HAP-1 (cell line): Measurements from ENCODE around the gene KLK8.
A peak's percentile ranks its signal among the peaks of the same experiment; 100 is the strongest.
"Not testable (repeated sequence)": the region's sequence is repeated elsewhere in the genome, so short reads cannot be mapped to it uniquely, and the experiment has no call there.

Experiments
- DNase-seq, 2 experiments: peaks; one replicate each; pipeline ENCODE4 v3.0.0-alpha.2; 2016 to 2020; ENCODE audit warnings: low spot score in 2 of 2
- H3K27me3 ChIP-seq: fragments of 250-450 bp; sonication (Bioruptor Pico); 2 replicates; pipeline ENCODE4 v1.5.1; 2020; ENCODE audit warnings: low read depth, mild to moderate bottlenecking, moderate library complexity
- H3K36me3 ChIP-seq: fragments of 250-450 bp; sonication (Bioruptor Pico); replicated peaks from 2 replicates; pipeline ENCODE4 v1.5.1; 2020; ENCODE audit warnings: mild to moderate bottlenecking
- H3K4me1 ChIP-seq: fragments of 250-450 bp; sonication (Bioruptor Pico); 2 replicates; pipeline ENCODE4 v1.5.1; 2020; ENCODE audit warnings: mild to moderate bottlenecking
- H3K4me3 ChIP-seq: fragments of 250-450 bp; sonication (Bioruptor Pico); 2 replicates; pipeline ENCODE4 v1.5.1; 2020; ENCODE audit warnings: mild to moderate bottlenecking, moderate library complexity
- H3K9me3 ChIP-seq: fragments of 250-450 bp; sonication (Bioruptor Pico); 2 replicates; pipeline ENCODE4 v1.5.1; 2020; ENCODE audit warnings: mild to moderate bottlenecking, moderate library complexity
- in situ Hi-C: fragments of 300-500 bp; cut with MboI; formaldehyde crosslinking; loops from 3 replicates; pipeline ENCODE4 v1.14.3; 2020; ENCODE audit warnings: low sequenced_read_pairs, inconsistent platforms, mixed read lengths

KLK8 gene

GRCh38 chr19:50992666-50993035, 8.8 kb downstream of the KLK8 start:
- H3K36me3 ChIP-seq, result no peaks in the 10 kb centered on the region
- no peaks in the 10 kb centered on the region; the same call in 1 of the 2 replicates for H3K9me3 ChIP-seq
- no peaks in the 10 kb centered on the region for H3K4me1 ChIP-seq
- in situ Hi-C loops, result no loop called here
- no peaks in the 10 kb centered on the region for H3K27me3 ChIP-seq
- no peak for DNase-seq
- H3K4me3 ChIP-seq, result no peak overlapping the region

DNA sequence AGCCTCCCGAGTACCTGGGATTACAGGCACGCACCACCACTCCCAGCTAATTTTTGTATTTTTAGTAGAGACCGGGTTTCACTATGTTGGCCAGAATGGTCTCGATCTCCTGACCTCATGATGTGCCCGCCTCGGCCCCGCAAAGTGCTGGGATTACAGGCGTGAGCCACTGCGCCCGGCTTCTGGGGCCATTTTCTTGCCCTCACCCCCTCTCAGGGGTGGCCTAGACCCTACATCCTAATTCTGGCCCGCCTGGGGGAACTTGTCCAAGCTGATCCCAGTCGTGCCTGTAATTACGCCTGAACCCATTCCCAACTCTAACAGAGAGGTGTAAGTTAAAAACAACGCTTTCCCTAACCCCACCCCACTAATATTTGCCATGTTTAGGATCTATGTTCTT, 17.0 kb downstream of the KLK8 start:
- H3K27me3 ChIP-seq, H3K36me3 ChIP-seq, H3K9me3 ChIP-seq, H3K4me3 ChIP-seq, in situ Hi-C loops, DNase-seq, H3K4me1 ChIP-seq: not testable (repeated sequence)

DNA sequence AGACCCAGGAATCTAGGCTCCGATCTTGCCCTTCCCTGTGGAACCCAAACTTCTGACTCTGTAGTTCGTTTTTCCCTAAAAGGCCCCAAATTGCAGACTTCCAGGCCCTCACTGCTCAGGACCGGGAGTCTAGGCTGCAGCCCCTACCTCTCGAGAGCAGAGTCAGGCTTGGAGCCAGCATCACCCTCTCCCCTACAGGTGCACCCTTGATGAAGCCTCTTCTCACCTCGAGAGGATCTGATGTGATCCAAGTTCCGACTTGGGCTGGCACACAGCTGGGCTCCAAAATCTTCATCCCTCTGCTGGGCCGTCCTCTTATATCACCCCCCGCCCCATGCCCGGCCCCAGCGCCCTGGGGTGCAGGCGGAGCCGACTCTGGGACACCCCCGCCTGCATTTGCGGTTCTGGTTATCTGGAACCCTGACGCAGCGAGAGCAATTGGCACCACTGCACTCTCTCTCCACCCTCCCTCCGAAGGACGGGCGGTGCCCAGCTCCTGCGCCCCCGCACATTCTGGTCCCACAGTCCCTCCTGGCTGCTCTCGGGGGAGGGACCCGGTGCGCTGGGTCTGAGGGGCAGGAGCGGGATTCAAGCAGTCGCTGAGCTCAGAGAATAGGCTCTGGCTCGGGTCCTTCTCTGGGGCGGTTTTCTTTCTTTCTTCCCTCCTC, 17.6 kb downstream of the KLK8 start, which contains the start of gene KLK7:
Gene KLK7, minus strand, starts transcription at position 293 of the 668 bp plus-strand sequence. CDS start 1,518 bp downstream, outside the sequence.
- no peaks in the 10 kb centered on the region for H3K4me1 ChIP-seq
- no peaks in the 10 kb centered on the region for H3K36me3 ChIP-seq
- no peaks in the 10 kb centered on the region for H3K9me3 ChIP-seq
- H3K4me3 ChIP-seq, result no peak within 1 kb of the TSS
- 0 out of 2 replicates have a peak, but pooled peaks cover 8% of the 10 kb centered on the region for H3K27me3 ChIP-seq
- DNase-seq, result no peak
- in situ Hi-C loops, result no loop called here

DNA sequence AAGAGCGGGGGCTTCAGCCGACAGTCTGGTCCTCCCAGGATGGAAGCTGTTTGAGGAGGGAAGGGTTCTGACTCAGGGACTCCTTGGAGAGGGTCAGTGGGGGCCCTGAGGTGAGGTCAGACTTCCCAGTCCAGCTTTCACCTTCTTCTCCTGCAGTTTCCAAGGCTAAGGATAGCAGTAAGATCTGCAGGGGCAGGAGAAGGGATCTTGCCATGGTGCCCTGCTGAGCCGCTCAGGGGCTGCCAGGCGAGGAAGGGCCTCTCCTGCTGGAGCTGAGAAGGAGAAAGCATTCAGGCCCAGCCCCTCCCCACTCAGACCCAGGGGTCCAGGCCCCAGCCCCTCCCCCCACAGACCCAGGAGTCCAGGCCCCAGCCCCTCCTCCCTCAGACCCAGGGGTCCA, 19.2 kb downstream of the KLK8 start:
- Histone ChIP-seq H3K9me3 (no peaks in the 10 kb centered on the region), H3K4me3 (no peak overlapping the region), H3K27me3 (0 out of 2 replicates have a peak, but pooled peaks cover 8% of the 10 kb centered on the region), H3K36me3 (no peaks in the 10 kb centered on the region), H3K4me1 (no peaks in the 10 kb centered on the region)
- DNase-seq, result no peak
- in situ Hi-C loops, result no loop called here

- Histone ChIP-seq H3K9me3 (no peaks in the 10 kb centered on the region), H3K27me3 (0 out of 2 replicates have a peak, but pooled peaks cover 8% of the 10 kb centered on the region), H3K4me3 (no peak overlapping the region), H3K36me3 (no peaks in the 10 kb centered on the region), H3K4me1 (no peaks in the 10 kb centered on the region)
- no peak for DNase-seq
- in situ Hi-C loops, result no loop called here
Measured at GRCh38 chr19:50981587-50982146, 19.7 kb downstream of the KLK8 start.

DNA sequence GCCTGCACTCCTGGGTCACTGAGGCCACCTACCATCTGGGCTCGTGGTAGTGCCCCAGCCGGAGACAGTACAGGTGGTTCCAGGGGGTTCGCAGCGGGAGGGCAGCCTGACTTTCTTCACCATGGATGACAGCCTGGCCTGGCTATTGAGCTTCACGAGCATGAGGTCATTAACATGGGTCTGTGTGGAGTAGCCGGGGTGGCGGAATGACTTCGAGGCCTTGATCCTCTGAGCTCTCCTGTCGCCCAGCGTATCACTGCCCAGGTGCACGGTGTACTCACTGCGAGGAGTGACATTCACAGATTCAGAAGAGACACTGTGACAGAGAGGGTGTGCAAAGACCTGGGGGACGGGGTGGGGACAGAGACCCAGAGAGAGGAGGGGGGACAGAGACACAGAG, 21.2 kb downstream of the KLK8 start:
- Histone ChIP-seq H3K27me3 (no peaks in the 10 kb centered on the region), H3K36me3 (no peaks in the 10 kb centered on the region), H3K4me3 (no peak overlapping the region), H3K9me3 (no peaks in the 10 kb centered on the region), H3K4me1 (no peaks in the 10 kb centered on the region)
- DNase-seq, result no peak
- in situ Hi-C loops, result no loop called here

- Histone ChIP-seq H3K27me3 (no peaks in the 10 kb centered on the region), H3K4me3 (no peak overlapping the region), H3K9me3 (no peaks in the 10 kb centered on the region), H3K36me3 (no peaks in the 10 kb centered on the region), H3K4me1 (no peaks in the 10 kb centered on the region)
- in situ Hi-C loops, result no loop called here
- DNase-seq, result no peak
Measured at GRCh38 chr19:50979758-50980157, 21.6 kb downstream of the KLK8 start.

DNA sequence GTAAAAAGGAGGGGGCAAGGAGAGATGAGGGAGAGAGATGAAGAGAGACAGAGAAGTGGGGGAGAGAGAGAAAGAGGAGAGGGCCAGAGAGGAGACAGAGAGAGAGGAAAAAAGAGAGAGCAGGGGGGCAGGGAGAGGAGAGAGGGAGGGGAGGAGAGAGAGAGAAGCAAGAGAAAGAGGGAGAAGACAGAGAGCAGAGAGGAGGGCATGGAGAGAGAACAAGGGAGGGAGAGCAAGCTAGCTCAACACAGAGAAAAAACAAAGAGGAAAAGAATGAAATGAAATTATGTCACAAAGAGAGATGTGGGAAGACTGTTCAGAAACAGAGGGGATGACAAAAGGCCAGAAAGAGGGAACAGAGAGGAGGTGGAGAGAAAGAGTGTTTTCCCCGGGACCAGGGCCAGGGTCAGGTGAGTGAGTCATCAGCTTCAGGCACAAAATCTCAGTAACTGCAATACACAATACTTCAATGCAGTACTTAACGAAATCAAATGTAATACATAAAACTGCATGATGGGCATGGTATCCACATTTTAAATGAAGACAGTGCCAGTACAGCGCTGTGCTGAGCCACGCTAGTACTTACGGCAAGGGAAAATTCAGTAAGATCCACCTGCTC, 22.5 kb downstream of the KLK8 start:
- Histone ChIP-seq H3K4me3 (no peak overlapping the region), H3K4me1 (no peaks in the 10 kb centered on the region), H3K27me3 (0 out of 2 replicates have a peak, but pooled peaks cover 2% of the 10 kb centered on the region), H3K9me3 (no peaks in the 10 kb centered on the region), H3K36me3 (no peaks in the 10 kb centered on the region)
- in situ Hi-C loops, result no loop called here
- no peak for DNase-seq

DNA sequence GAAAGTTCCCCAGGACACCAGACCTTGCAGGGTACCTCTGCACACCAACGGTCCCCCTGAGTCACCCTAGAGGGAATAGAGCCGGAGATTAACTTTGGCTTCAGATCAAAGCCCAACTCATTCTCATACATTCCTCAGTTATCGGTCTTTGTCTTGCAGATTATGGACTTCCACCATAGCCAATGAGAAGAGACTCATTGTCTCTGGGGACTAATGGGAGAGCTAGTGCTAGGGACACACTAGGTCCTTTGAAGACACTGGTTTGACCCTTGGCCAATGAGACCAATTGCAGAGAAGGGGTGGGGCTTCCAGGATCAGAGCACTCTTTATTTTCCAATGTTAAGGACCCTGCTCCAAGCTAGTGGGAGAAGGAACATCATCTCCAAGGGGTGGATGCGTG, 23.8 kb downstream of the KLK8 start:
- Histone ChIP-seq H3K4me1 (no peaks in the 10 kb centered on the region), H3K9me3 (no peaks in the 10 kb centered on the region), H3K27me3 (0 out of 2 replicates have a peak, but pooled peaks cover 2% of the 10 kb centered on the region), H3K4me3 (no peak overlapping the region), H3K36me3 (no peaks in the 10 kb centered on the region)
- in situ Hi-C loops, result no loop called here
- DNase-seq, result peak in 1 of 2 experiments; percentile 3

GRCh38 chr19:50975766-50976165, 25.6 kb downstream of the KLK8 start:
- no peak overlapping the region for H3K4me3 ChIP-seq
- H3K9me3 ChIP-seq, result no peaks in the 10 kb centered on the region
- no peaks in the 10 kb centered on the region for H3K36me3 ChIP-seq
- H3K4me1 ChIP-seq, result no peaks in the 10 kb centered on the region
- H3K27me3 ChIP-seq, result peaks cover 2% of the 10 kb centered on the region; the same call in 1 of the 2 replicates
- DNase-seq, result no peak
- in situ Hi-C loops, result no loop called here

GRCh38 chr19:50974702-50975556, 26.5 kb downstream of the KLK8 start:
- DNase-seq, result no peak
- no peaks in the 10 kb centered on the region for H3K9me3 ChIP-seq
- H3K4me1 ChIP-seq, result no peaks in the 10 kb centered on the region
- H3K27me3 ChIP-seq, result peaks cover 2% of the 10 kb centered on the region; the same call in 1 of the 2 replicates
- H3K36me3 ChIP-seq, result no peaks in the 10 kb centered on the region
- in situ Hi-C loops, result no loop called here
- H3K4me3 ChIP-seq, result no peak overlapping the region

- Histone ChIP-seq H3K4me3 (no peak overlapping the region), H3K27me3 (peaks cover 5% of the 10 kb centered on the region; the same call in 1 of the 2 replicates), H3K4me1 (no peaks in the 10 kb centered on the region), H3K36me3 (no peaks in the 10 kb centered on the region), H3K9me3 (no peaks in the 10 kb centered on the region)
- DNase-seq, result no peak
- in situ Hi-C loops, result no loop called here
Measured at GRCh38 chr19:50972795-50973376, 28.5 kb downstream of the KLK8 start.

- H3K4me1 ChIP-seq, in situ Hi-C loops, H3K27me3 ChIP-seq: not testable (repeated sequence)
Measured at GRCh38 chr19:50969810-50970209, 31.6 kb downstream of the KLK8 start.

More at GRCh38 chr19:50969810-50970209, 31.6 kb downstream of the KLK8 start:
- H3K36me3 ChIP-seq, H3K9me3 ChIP-seq, DNase-seq, H3K4me3 ChIP-seq: not testable (repeated sequence)
